AG09319 (cell line): ENCODE data around the gene DNAH2.

Experiments used
- DNase-seq: peaks from one replicate; pipeline ENCODE4 v3.0.0-alpha.2; 2010; ENCODE audit warnings: low read depth; ENCODE audit errors: extremely low read depth
- TF ChIP-seq, protein P1 (sequence below): IDR thresholded peaks from 2 replicates; pipeline ENCODE4 v1.5.1; 2011; ENCODE audit warnings: low read depth, mild to moderate bottlenecking, inconsistent platforms, low read length, moderate library complexity

Gene DNAH2

DNA sequence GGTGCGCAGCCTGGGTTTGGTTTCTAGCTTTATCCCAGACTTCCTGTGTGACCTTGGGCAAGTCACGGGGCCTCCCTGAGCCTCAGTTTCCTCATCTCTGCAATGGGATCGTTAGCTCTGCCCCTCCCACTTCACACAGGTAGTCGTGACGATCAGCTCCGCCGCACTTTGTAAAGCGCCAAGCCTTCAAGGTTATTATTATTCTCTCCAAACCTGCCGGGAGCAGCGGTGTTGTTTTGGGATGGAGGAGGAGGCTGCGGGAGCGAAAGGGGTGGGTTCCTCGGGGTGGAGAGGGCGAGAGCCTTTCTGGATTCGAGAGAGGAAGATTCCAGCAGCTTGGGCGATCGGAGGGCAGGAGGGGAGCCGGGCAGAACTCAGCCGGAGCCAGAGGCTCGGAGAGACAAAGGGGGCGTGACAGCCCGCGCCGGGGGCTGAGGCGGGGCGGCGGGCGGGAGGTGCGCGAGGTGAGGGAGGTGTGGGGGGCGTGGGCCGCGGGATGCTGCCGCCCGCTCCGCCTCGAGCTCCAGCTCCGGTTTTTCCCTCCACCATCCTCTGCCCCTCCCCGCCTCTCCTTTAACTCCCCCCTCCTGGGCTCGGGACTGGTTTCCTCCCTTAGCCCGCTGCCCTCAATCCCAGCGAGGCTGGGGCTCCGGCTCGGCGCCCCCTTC, 12.8 kb upstream of the DNAH2 start, which contains the start of gene EFNB3:
EFNB3 (plus strand) TSS at position 602 of the 668 bp plus-strand sequence. CDS start 397 bp downstream, outside the sequence.
- DNase-seq, result no peak
- TF ChIP-seq, protein P1, sequence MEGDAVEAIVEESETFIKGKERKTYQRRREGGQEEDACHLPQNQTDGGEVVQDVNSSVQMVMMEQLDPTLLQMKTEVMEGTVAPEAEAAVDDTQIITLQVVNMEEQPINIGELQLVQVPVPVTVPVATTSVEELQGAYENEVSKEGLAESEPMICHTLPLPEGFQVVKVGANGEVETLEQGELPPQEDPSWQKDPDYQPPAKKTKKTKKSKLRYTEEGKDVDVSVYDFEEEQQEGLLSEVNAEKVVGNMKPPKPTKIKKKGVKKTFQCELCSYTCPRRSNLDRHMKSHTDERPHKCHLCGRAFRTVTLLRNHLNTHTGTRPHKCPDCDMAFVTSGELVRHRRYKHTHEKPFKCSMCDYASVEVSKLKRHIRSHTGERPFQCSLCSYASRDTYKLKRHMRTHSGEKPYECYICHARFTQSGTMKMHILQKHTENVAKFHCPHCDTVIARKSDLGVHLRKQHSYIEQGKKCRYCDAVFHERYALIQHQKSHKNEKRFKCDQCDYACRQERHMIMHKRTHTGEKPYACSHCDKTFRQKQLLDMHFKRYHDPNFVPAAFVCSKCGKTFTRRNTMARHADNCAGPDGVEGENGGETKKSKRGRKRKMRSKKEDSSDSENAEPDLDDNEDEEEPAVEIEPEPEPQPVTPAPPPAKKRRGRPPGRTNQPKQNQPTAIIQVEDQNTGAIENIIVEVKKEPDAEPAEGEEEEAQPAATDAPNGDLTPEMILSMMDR, result no peak

DNA sequence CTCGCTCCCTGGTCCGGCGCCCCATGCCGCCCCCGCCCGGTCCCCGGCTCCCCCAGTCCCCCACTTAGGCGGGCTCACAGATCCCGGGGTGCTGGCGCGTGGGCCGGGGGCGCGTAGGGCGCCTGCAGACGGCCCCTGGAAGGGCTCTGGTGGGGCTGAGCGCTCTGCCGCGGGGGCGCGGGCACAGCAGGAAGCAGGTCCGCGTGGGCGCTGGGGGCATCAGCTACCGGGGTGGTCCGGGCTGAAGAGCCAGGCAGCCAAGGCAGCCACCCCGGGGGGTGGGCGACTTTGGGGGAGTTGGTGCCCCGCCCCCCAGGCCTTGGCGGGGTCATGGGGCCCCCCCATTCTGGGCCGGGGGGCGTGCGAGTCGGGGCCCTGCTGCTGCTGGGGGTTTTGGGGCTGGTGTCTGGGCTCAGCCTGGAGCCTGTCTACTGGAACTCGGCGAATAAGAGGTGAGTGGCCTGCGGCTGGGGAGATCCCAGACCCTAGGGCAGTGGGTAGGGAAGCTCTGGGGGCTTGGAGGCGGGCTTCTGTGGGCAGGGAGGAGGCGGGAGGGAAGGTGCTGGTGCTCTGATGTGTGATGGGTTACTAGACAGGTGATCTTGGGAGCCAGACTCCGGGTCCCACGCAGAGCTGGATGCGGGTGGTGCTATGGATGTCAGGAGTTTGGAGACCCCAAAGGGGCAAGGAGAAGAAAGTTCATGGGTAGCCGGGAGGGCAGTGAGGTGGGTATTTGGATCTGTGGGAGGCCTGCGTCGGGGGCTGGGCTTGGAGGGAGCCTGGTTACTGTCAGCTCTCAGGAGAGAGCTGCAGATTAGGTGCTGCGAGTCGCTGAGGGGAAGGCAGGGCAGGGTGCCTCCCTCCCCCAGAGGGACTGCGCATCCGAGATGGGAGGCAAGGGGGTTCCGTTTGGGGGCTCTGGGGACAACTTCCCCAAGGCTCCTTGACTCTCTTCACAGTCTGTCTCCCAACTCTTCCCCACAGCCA, 12.0 kb upstream of the DNAH2 start:
- DNase-seq, result no peak
- TF ChIP-seq, protein P1, result no peak

DNA sequence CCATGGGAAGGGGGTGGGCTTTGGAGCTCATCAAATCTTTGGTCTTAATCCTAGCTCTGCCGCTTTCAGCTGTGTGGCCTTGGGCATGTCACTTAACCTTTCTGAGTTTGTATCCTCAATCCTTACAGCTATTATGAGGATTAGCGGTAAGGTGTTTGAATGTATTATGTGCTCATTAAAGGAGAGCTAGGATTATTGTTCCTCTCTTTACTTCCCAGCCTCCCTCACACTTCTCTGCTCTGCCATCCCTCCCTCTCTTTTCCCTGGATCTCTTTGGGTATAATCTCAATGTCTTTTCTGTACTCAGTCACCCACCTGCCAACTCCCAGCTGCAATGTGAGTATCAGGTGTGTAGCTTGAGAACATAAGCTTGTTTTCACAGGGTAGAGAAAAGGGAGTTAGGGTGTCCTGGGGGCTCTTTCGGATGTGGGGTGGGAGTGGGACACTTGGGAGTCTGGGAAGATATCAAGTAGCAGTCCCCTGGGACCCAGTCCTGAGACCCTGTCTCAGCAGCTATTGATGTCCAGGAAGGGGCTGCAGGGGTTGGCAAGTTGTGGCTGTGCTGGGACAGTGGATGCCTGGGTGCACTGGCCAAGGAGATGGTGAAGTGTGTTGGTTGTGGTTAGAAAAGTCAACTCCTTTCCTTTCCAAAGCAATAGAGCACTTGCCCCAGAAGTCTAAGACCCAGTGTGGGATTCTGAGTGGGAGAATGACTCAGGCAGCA, 10.8 kb upstream of the DNAH2 start:
- TF ChIP-seq, protein P1, result no peak
- no peak for DNase-seq

DNA sequence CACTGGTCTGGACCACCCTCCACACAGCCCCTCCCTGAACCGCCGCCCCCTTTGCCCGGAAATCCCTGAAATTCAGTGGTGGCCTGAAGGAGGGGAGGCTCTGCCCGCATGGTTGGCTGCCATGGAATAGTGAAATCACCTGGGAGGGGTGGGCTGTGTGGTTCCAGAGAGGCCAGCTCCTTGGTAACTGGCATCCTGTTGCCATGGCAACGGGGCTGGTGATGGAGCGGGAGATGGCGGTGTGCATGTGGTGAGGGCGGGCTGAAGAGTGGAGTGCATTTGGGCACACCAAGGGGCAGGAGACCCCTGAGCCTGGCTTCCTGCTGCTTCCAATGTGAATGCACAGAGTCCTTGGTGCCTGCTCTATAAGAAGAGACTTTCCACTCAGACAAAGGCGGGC, 10.1 kb upstream of the DNAH2 start:
- no peak for DNase-seq
- TF ChIP-seq, protein P1, result no peak

DNA sequence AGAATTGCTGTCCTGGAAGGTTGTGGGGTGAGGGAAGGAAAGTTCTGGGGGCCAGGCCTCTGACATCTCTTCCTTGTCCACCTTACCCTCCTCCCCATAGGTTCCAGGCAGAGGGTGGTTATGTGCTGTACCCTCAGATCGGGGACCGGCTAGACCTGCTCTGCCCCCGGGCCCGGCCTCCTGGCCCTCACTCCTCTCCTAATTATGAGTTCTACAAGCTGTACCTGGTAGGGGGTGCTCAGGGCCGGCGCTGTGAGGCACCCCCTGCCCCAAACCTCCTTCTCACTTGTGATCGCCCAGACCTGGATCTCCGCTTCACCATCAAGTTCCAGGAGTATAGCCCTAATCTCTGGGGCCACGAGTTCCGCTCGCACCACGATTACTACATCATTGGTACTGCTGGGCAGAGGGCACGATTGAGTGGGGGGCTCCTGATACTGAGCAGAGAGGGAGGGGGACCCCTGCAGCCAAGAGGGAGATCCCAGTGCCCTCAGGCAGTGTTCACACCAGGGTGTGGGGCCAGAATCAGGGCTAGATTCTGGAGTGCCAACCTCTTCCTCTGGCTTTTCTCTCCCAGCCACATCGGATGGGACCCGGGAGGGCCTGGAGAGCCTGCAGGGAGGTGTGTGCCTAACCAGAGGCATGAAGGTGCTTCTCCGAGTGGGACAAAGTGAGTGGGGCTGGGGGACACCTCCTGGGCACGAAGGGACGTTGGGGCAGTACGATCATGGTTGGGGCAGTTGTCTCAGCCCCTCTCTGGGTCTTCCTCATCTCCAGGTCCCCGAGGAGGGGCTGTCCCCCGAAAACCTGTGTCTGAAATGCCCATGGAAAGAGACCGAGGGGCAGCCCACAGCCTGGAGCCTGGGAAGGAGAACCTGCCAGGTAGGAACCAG, 9.4 kb upstream of the DNAH2 start:
- TF ChIP-seq, protein P1, result no peak

DNA sequence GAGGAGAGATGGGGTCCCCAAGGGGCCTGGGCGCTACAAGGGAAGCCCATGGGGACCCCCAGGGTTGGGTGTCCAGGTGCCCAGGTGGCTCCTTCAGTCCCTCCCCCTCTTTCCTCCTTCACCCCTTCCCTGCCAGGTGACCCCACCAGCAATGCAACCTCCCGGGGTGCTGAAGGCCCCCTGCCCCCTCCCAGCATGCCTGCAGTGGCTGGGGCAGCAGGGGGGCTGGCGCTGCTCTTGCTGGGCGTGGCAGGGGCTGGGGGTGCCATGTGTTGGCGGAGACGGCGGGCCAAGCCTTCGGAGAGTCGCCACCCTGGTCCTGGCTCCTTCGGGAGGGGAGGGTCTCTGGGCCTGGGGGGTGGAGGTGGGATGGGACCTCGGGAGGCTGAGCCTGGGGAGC, 8.5 kb upstream of the DNAH2 start:
- DNase-seq, result no peak
- TF ChIP-seq, protein P1, result no peak

More for the DNA sequence above, 9.4 kb upstream of the DNAH2 start:
- no peak for DNase-seq
